RWPE2 (cell line): ENCODE measurements around the gene ZMIZ1.

Experiments used
- ATAC-seq: fragments of 200-7000 bp; cut with Tn5 transposase; 3 replicates; pipeline ENCODE4 v1.9.1; 2021; ENCODE audit warnings: low read depth
- DNase-seq: peaks from one replicate; pipeline ENCODE4 v3.0.0-alpha.2; 2020; ENCODE audit warnings: low spot score
- H3K27ac ChIP-seq: fragments of 450-650 bp; 2 replicates; pipeline ENCODE4 v1.5.1; 2017; ENCODE audit warnings: mild to moderate bottlenecking; ENCODE audit not compliant: poor library complexity, severe bottlenecking
- H3K27me3 ChIP-seq: fragments of 250-450 bp; sonication (Bioruptor Pico); 2 replicates; pipeline ENCODE4 v1.5.1; 2021; ENCODE audit warnings: mild to moderate bottlenecking, moderate library complexity; ENCODE audit not compliant: insufficient read depth, poor library complexity, severe bottlenecking
- H3K36me3 ChIP-seq: fragments of 250-450 bp; sonication (Bioruptor Pico); 2 replicates; pipeline ENCODE4 v1.5.1; 2020; ENCODE audit warnings: low read depth, mild to moderate bottlenecking, moderate library complexity
- H3K4me1 ChIP-seq: fragments of 250-450 bp; sonication (Bioruptor Pico); 2 replicates; pipeline ENCODE4 v1.5.1; 2021; ENCODE audit warnings: mild to moderate bottlenecking, moderate library complexity; ENCODE audit not compliant: insufficient read depth, poor library complexity, severe bottlenecking
- H3K4me3 ChIP-seq: fragments of 250-450 bp; sonication (Bioruptor Pico); 2 replicates; pipeline ENCODE4 v1.5.1; 2021; ENCODE audit warnings: mild to moderate bottlenecking, moderate library complexity; ENCODE audit not compliant: severe bottlenecking
- H3K9me3 ChIP-seq: fragments of 250-450 bp; sonication (Bioruptor Pico); 2 replicates; pipeline ENCODE4 v1.5.1; 2021; ENCODE audit warnings: mild to moderate bottlenecking, moderate library complexity; ENCODE audit not compliant: severe bottlenecking
- CTCF ChIP-seq: fragments of 450-650 bp; IDR thresholded peaks from one replicate; pipeline ENCODE4 v1.5.1; 2017; ENCODE audit warnings: mild to moderate bottlenecking, moderate library complexity; ENCODE audit not compliant: poor library complexity, severe bottlenecking

ZMIZ1 gene

DNA sequence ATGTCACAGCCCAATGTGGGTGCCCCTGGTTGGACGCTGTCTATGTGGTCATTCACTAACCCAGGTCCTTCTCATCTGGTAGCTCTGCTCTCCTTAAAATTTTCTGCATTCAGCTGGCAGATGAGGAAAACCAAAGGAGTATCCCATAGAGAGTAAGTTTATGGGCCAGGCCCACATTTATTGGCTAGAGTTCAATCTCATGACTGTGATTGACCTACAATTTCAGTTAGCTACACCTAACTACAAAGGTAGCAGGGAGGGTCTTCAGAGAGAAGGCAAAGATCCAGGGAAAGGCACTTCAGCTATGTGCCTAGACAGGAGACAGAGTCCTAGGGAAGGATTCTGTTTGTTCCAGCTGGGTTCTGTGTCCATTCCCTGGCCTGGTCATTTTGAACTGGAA lies 254.8 kb downstream of the ZMIZ1 start:
- H3K4me3 ChIP-seq = no peak overlapping the region
- ATAC-seq = no peak
- peak overlapping the region; percentile 66 for H3K27ac ChIP-seq
- no peaks in the 10 kb centered on the region for H3K27me3 ChIP-seq
- no peaks in the 10 kb centered on the region for H3K36me3 ChIP-seq
- no peak for DNase-seq
- no peak for TF ChIP-seq CTCF
- peaks cover 29% of the 10 kb centered on the region for H3K4me1 ChIP-seq
- H3K9me3 ChIP-seq = no peaks in the 10 kb centered on the region

- no peak overlapping the region for H3K27ac ChIP-seq
These were observed 255.4 kb downstream of the ZMIZ1 start for GRCh38 chr10:79324032-79324695.

GRCh38 chr10:79326361-79327089 lies 257.8 kb downstream of the ZMIZ1 start:
- DNase-seq (no peak), ATAC-seq (no peak)
- Histone ChIP-seq H3K27me3 (no peaks in the 10 kb centered on the region), H3K9me3 (no peaks in the 10 kb centered on the region), H3K36me3 (no peaks in the 10 kb centered on the region), H3K27ac (no peak overlapping the region), H3K4me3 (no peak overlapping the region), H3K4me1 (peaks cover 30% of the 10 kb centered on the region)
- TF ChIP-seq CTCF = no peak

More at GRCh38 chr10:79324032-79324695, 255.4 kb downstream of the ZMIZ1 start:
- ATAC-seq (no peak), DNase-seq (no peak)
- Histone ChIP-seq H3K4me3 (no peak overlapping the region), H3K4me1 (peaks cover 35% of the 10 kb centered on the region), H3K36me3 (no peaks in the 10 kb centered on the region), H3K9me3 (no peaks in the 10 kb centered on the region), H3K27me3 (no peaks in the 10 kb centered on the region)
- TF ChIP-seq CTCF = no peak

- Histone ChIP-seq H3K9me3 (peaks cover 1% of the 10 kb centered on the region), H3K4me3 (no peak overlapping the region), H3K36me3 (no peaks in the 10 kb centered on the region), H3K27ac (no peak overlapping the region), H3K27me3 (no peaks in the 10 kb centered on the region), H3K4me1 (peaks cover 30% of the 10 kb centered on the region)
- ATAC-seq (no peak), DNase-seq (no peak)
- no peak for TF ChIP-seq CTCF
These were observed 258.3 kb downstream of the ZMIZ1 start for GRCh38 chr10:79327090-79327457.
